Testis (tissue), 3 donors: ENCODE results near the gene CDC20. TPM values are rescaled to one million over a fixed set of nuclear protein-coding genes. Genes with fewer than 3 reads are reported as not detected.

ENCODE experiments used
- DNase-seq: peaks from one replicate; pipeline ENCODE4 v3.0.0-alpha.2; 2019
- H3K27ac ChIP-seq, 2 donors: fragments of 200-600 bp; sonication (generic); one replicate each; pipeline ENCODE4 v1.5.1; 2019
- H3K27me3 ChIP-seq: fragments of 200-600 bp; sonication (generic); one replicate; pipeline ENCODE4 v1.5.1; 2019
- H3K36me3 ChIP-seq: fragments of 200-600 bp; sonication (generic); one replicate; pipeline ENCODE4 v1.5.1; 2017; ENCODE audit warnings: low read depth; ENCODE audit errors: missing control alignments
- H3K4me1 ChIP-seq: fragments of 200-600 bp; sonication (generic); one replicate; pipeline ENCODE4 v1.5.1; 2019
- H3K4me3 ChIP-seq, 2 donors: fragments of 200-600 bp; sonication (generic); one replicate each; pipeline ENCODE4 v1.5.1; 2017 to 2019
- H3K9me3 ChIP-seq: fragments of 200-600 bp; sonication (generic); one replicate; pipeline ENCODE4 v1.5.1; 2017
- CTCF ChIP-seq, 3 experiments: fragments of 450-650 bp in 2 of 3; fragments of 200-600 bp in 1 of 3; sonication (generic) in 1 of 3; IDR thresholded peaks; one replicate each; pipeline ENCODE4 v1.5.1; 2016 to 2019; ENCODE audit warnings: antibody characterized with exemption in 3 of 3, mild to moderate bottlenecking in 2 of 3, moderate library complexity in 1 of 3
- POLR2A ChIP-seq: fragments of 450-650 bp; IDR thresholded peaks from one replicate; pipeline ENCODE4 v1.6.1; 2017; ENCODE audit warnings: antibody characterized with exemption, mild to moderate bottlenecking, moderate library complexity
- WGBS, 2 donors: methylation state at CpG; one replicate each; pipeline ENCODE4 v1.1.5; 2018; 5-methylcytosine and 5-hydroxymethylcytosine counted together
- intact Hi-C: fragments of 100-400 bp; cut with DNase I; formaldehyde crosslinking; loops from one replicate; pipeline ENCODE4 v1.15.1; 2023; ENCODE audit warnings: low total_unique reads
- polyA plus RNA-seq: library from polyadenylated mRNA; stranded (reverse); fragments of 350-450 nt; fragmentation: Illumina TruSeq; extraction: RNeasy Lipid Tissue Mini Kit (QIAGEN cat#74804); gene quantifications from one replicate; pipeline ENCODE4 v1.2.3, GENCODE V29; 2014; ENCODE audit warnings: low read depth, low replicate concordance; ENCODE audit not compliant: insufficient read depth
- total RNA-seq, 2 donors: library from RNA; depleted of rRNA; stranded (reverse); fragments of >200 nt; gene quantifications; one replicate each; pipeline ENCODE4 v1.2.3, GENCODE V29; 2016

Gene CDC20
- total and polyA plus RNA-seq, 3 donors from 2014 or later = 44.7 to 135 (median 48.6) TPM

- intact Hi-C loops = no loop called here
- TF ChIP-seq CTCF (IDR thresholded peaks at IDR 0.05) (no peak), POLR2A (no peak)
- no peaks in the 10 kb centered on the region for H3K27me3 ChIP-seq
- H3K9me3 ChIP-seq = no peaks in the 10 kb centered on the region
- no peaks in the 10 kb centered on the region for H3K4me1 ChIP-seq
- DNase-seq = no peak
- 92% methylated on average over 5 of the region's 5 CpGs for WGBS, 2 donors
- no peaks in the 10 kb centered on the region for H3K36me3 ChIP-seq
- no peak overlapping the region for H3K27ac ChIP-seq
- no peak overlapping the region for H3K4me3 ChIP-seq
Measured at GRCh38 chr1:43319288-43319687, 39.5 kb upstream of the CDC20 start.

- H3K9me3 ChIP-seq = no peaks in the 10 kb centered on the region
- 64 to 77% methylated on average over 3 of the region's 3 CpGs for WGBS, 2 donors
- H3K27ac ChIP-seq = no peak overlapping the region
Measured at GRCh38 chr1:43319766-43320165, 39.0 kb upstream of the CDC20 start.

GRCh38 chr1:43321331-43321891 lies 37.4 kb upstream of the CDC20 start:
- TF ChIP-seq POLR2A (no peak), CTCF (IDR thresholded peaks at IDR 0.05) (no peak)
- Histone ChIP-seq H3K4me1 (no peaks in the 10 kb centered on the region), H3K27ac (no peak overlapping the region), H3K27me3 (no peaks in the 10 kb centered on the region), H3K36me3 (no peaks in the 10 kb centered on the region), H3K4me3 (no peak overlapping the region), H3K9me3 (no peaks in the 10 kb centered on the region)
- WGBS, 2 donors = 90 to 93% methylated on average over 9 to 16 of the region's 16 CpGs
- no peak for DNase-seq
- intact Hi-C loops = no loop called here

More at GRCh38 chr1:43319766-43320165, 39.0 kb upstream of the CDC20 start:
- intact Hi-C loops = no loop called here
- Histone ChIP-seq H3K36me3 (no peaks in the 10 kb centered on the region), H3K4me3 (no peak overlapping the region), H3K27me3 (no peaks in the 10 kb centered on the region), H3K4me1 (no peaks in the 10 kb centered on the region)
- no peak for TF ChIP-seq POLR2A
- no peak for DNase-seq

GRCh38 chr1:43322506-43322905 lies 36.3 kb upstream of the CDC20 start:
- TF ChIP-seq POLR2A = no peak
- no peak for TF ChIP-seq CTCF (IDR thresholded peaks at IDR 0.05)
- no peak overlapping the region for H3K27ac ChIP-seq
- DNase-seq = no peak
- no peaks in the 10 kb centered on the region for H3K27me3 ChIP-seq
- intact Hi-C loops = no loop called here
- H3K4me1 ChIP-seq = no peaks in the 10 kb centered on the region
- no peak overlapping the region for H3K4me3 ChIP-seq
- 91 to 97% methylated on average over 5 of the region's 5 CpGs for WGBS, 2 donors
- no peaks in the 10 kb centered on the region for H3K36me3 ChIP-seq
- no peaks in the 10 kb centered on the region for H3K9me3 ChIP-seq

- intact Hi-C loops = no loop called here
- no peaks in the 10 kb centered on the region for H3K36me3 ChIP-seq
- no peaks in the 10 kb centered on the region for H3K27me3 ChIP-seq
- no peak for DNase-seq
- H3K4me1 ChIP-seq = no peaks in the 10 kb centered on the region
- no peak overlapping the region for H3K4me3 ChIP-seq
- no peak overlapping the region for H3K27ac ChIP-seq
- TF ChIP-seq POLR2A (no peak), CTCF (IDR thresholded peaks at IDR 0.05) (no peak)
- no peaks in the 10 kb centered on the region for H3K9me3 ChIP-seq
- WGBS, 2 donors = 87 to 100% methylated on average over 1 of the region's 1 CpG
Measured at GRCh38 chr1:43324810-43325209, 34.0 kb upstream of the CDC20 start.
